Body of pancreas (tissue), 4 donors: Measurements from ENCODE around the gene LRRC23.

Experiments
- CTCF ChIP-seq, 7 experiments: fragments of 450-650 bp in 4 of 7; fragments of 200-600 bp in 3 of 7; sonication (generic) in 3 of 7; IDR thresholded peaks; one replicate each; pipeline ENCODE4 v1.5.1; 2016 to 2019; ENCODE audit warnings: antibody characterized with exemption in 7 of 7
- POLR2A ChIP-seq, 3 donors: fragments of 450-650 bp; IDR thresholded peaks; one replicate each; pipeline ENCODE4 v1.6.1; 2016; ENCODE audit warnings: antibody characterized with exemption in 3 of 3, mild to moderate bottlenecking in 2 of 3

- TF ChIP-seq CTCF (IDR thresholded peaks at IDR 0.05) (no peak), POLR2A (IDR thresholded peaks at IDR 0.05) (no peak)
Observed at GRCh38 chr12:6928703-6929407, 24.2 kb downstream of the LRRC23 start.
